ENCODE results near the gene CSTF1.
A peak's percentile ranks its signal among the peaks of the same experiment; 100 is the strongest.

DNA sequence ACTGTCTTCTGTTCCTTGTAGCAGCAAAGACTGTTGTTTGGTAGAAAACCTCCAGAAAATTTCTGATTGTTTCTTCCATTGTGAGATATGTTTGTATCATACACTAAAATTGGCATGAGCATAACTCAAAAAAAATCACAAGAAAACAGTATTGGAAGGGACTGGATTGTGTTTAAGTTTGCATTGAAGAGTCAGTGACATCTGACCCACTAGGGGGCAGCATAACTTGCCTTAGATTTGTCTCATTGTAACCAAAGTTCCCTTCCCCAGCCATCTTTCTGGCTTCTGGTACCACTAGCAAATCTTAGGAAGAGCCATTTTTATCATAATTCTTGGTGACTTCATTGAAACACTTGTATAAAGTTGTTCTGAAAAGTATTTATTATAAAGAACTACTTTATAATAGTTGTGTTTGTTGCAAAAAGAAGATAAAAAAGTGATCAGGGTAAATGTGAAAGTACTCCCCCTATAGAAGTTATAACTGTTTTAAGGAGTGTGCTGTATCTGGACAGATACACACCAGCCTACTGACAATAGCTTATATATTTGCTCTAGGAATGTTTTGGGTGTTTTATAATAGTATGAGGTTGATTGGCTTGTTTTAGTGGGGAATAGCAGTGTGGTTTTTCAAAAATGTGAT is 7.7 kb downstream of the CSTF1 start:
- TF ChIP-seq, protein P1, sequence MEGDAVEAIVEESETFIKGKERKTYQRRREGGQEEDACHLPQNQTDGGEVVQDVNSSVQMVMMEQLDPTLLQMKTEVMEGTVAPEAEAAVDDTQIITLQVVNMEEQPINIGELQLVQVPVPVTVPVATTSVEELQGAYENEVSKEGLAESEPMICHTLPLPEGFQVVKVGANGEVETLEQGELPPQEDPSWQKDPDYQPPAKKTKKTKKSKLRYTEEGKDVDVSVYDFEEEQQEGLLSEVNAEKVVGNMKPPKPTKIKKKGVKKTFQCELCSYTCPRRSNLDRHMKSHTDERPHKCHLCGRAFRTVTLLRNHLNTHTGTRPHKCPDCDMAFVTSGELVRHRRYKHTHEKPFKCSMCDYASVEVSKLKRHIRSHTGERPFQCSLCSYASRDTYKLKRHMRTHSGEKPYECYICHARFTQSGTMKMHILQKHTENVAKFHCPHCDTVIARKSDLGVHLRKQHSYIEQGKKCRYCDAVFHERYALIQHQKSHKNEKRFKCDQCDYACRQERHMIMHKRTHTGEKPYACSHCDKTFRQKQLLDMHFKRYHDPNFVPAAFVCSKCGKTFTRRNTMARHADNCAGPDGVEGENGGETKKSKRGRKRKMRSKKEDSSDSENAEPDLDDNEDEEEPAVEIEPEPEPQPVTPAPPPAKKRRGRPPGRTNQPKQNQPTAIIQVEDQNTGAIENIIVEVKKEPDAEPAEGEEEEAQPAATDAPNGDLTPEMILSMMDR (IDR thresholded peaks at IDR 0.05), result peak; percentile 59 to 82
- TF ChIP-seq POLR2AphosphoS5 (IDR thresholded peaks at IDR 0.05), result no peak

Measured in suprapubic skin (tissue), 3 donors.